ENCODE data around the gene HPS5. TPM values are rescaled to one million over a fixed set of nuclear protein-coding genes. Genes with fewer than 3 reads are reported as not detected.

Gene HPS5
- total and polyA plus RNA-seq, 2 donors (not counting 3 experiments of a cell fraction or from before 2014, with no cell fraction given) = 4.7 to 14.1 TPM

DNA sequence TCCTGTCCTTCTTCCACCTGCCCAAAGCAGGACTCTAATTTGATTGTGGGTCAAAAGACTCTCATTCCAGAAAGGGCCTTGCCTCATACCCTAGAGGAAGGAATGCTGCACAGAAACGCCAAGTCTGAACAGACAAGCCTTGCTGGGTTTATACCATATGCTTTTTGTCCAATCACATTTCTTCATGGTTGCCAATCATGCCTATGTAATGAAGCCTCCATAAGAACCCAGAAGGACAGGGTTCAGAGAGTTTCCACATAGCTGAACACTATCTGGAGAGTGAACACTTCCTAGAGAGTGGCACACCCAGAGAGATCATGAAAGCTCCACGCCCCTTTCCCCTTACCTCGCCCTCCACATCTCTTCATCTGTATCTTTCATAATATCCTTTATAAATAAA lies 68.7 kb downstream of the HPS5 start:
- CTCF ChIA-PET = interaction anchor here (1.8 kb wide), 1 partner anchor 10 kb away, joined by 15 read pairs; no protein-coding TSS in a partner anchor
- Histone ChIP-seq H2AFZ (ENCODE audit: low read depth, low read length) (no peak overlapping the region), H3K4me3 (replicated peaks in 1 of 3; ENCODE audit: insufficient read depth in 1 of 3, low read depth in 1 of 3, low read length in 3 of 3) (no peak overlapping the region), H4K20me1 (replicated peaks; ENCODE audit: control insufficient read depth, extremely low read depth, insufficient read depth, low read length) (no peaks in the 10 kb centered on the region), H3K9ac (replicated peaks; ENCODE audit: extremely low read depth, insufficient read depth, low read length) (no peak overlapping the region), H3K27ac (ENCODE audit: insufficient read depth, low read depth, low read length) (no peak overlapping the region), H3K4me2 (ENCODE audit: insufficient read depth, low read length) (no peak overlapping the region), H3K79me2 (ENCODE audit: control insufficient read depth, insufficient read depth, low read length) (no peaks in the 10 kb centered on the region), H3K9me3 (replicated peaks; ENCODE audit: control insufficient read depth, insufficient read depth, low read length) (no peaks in the 10 kb centered on the region), H3K9me1 (replicated peaks; ENCODE audit: control insufficient read depth, extremely low read depth, insufficient read depth, low read length) (no peaks in the 10 kb centered on the region), H3K36me3 (ENCODE audit: control insufficient read depth in 2 of 2, extremely low read depth in 1 of 2, insufficient read depth in 2 of 2, low read length in 2 of 2) (no peaks in the 10 kb centered on the region), H3K4me1 (ENCODE audit: control insufficient read depth, extremely low read depth, insufficient read depth, low read length) (no peaks in the 10 kb centered on the region), H3K27me3 (ENCODE audit: control insufficient read depth in 2 of 2, insufficient read depth in 2 of 2, low read length in 2 of 2) (no peaks in the 10 kb centered on the region)
- intact Hi-C loops (cut with micrococcal nuclease) = no loop called here
- FAIRE-seq (no peak), DNase-seq (ENCODE audit: low read depth, low spot score) (no peak)
- POLR2A ChIA-PET = no interaction called here
- no TSS peak for BruUV-seq (replicated peaks)
- TF ChIP-seq, protein P1, sequence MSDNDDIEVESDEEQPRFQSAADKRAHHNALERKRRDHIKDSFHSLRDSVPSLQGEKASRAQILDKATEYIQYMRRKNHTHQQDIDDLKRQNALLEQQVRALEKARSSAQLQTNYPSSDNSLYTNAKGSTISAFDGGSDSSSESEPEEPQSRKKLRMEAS (IDR thresholded peaks at IDR 0.05; ENCODE audit: insufficient read depth, insufficient read length) = no peak
- no peak for TF ChIP-seq POLR2AphosphoS5 (IDR thresholded peaks at IDR 0.05; ENCODE audit: insufficient read depth, low read depth, low read length)
- TF ChIP-seq, protein P2, sequence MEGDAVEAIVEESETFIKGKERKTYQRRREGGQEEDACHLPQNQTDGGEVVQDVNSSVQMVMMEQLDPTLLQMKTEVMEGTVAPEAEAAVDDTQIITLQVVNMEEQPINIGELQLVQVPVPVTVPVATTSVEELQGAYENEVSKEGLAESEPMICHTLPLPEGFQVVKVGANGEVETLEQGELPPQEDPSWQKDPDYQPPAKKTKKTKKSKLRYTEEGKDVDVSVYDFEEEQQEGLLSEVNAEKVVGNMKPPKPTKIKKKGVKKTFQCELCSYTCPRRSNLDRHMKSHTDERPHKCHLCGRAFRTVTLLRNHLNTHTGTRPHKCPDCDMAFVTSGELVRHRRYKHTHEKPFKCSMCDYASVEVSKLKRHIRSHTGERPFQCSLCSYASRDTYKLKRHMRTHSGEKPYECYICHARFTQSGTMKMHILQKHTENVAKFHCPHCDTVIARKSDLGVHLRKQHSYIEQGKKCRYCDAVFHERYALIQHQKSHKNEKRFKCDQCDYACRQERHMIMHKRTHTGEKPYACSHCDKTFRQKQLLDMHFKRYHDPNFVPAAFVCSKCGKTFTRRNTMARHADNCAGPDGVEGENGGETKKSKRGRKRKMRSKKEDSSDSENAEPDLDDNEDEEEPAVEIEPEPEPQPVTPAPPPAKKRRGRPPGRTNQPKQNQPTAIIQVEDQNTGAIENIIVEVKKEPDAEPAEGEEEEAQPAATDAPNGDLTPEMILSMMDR (IDR thresholded peaks at IDR 0.05; ENCODE audit: extremely low read depth in 1 of 2, insufficient read depth in 1 of 2, low read depth in 1 of 2, low read length in 2 of 2) = no peak
- no peak for TF ChIP-seq EZH2 (IDR thresholded peaks at IDR 0.05; ENCODE audit: borderline replicate concordance, low read depth, low read length, severe bottlenecking)
- TF ChIP-seq FOS (IDR thresholded peaks at IDR 0.05; ENCODE audit: borderline replicate concordance, insufficient read depth, low read length) = no peak
- no peak for TF ChIP-seq JUN (IDR thresholded peaks at IDR 0.05; ENCODE audit: borderline replicate concordance, insufficient read depth, insufficient read length, low read depth)
- dilution Hi-C loops (cut with MboI; ENCODE audit: extremely low pct_ligation_motif_present, low sequenced_read_pairs) = no loop called here

All from endothelial cell of umbilical vein (primary cell).